ENCODE measurements around the gene BRAT1. TPM values are rescaled to one million over a fixed set of nuclear protein-coding genes. Genes with fewer than 3 reads are reported as not detected.

The BRAT1 gene
- total and polyA plus RNA-seq, 2 experiments from 2014 or later = 32.5 to 76.8 TPM

DNA sequence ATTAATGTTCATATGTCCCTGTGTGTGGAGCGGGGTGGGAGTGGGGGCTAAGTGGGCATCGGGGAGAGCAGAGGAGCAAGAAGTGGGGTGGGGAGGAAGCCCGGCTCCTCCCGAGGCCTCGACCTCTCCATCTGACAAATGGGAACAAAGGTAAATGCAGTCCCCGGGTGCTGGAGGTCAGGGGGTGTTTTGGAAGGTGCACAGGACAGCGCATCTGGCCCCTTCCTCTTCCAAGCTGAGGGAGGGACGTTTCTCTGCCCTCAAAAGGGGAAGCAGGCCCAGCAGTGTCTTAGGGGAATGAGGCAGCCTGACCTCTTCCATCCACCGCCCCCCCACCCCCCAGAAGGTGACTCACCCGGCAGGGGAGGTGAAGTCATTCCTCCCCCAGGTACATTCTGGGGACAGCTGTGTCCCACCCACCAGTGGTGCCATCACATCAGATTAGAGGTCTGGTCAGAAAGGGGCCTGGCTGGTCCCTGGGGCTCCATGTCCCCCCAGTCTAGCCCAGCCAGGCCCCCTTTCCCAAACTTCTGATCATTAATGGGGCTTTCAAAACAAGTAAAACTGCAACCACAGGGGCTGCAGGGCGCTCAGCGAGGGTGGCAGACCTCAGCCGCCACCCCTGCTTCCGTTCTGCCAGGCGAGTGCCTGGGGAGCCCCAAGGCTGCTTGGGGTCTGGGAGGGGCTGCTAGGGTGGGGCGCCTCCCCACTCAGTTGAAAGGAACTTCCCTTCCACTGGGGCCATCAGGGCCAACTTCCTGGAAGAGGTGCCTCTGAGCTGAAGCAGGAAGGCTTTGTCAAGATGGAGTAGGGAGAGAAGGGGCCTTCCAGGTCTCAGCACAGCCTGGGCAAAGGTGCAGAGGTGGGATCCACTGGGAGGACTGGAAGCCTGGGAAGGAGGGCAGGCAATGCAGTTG is 25.0 kb downstream of the BRAT1 start:
- Histone ChIP-seq H3K4me2 (no peak overlapping the region), H3K27me3 (ENCODE audit: insufficient read depth) (no peaks in the 10 kb centered on the region), H3K9me2 (ENCODE audit: insufficient read depth) (no peaks in the 10 kb centered on the region), H3K36me3 (ENCODE audit: insufficient read depth) (no peaks in the 10 kb centered on the region; the same call in 1 of the 2 replicates), H2AFZ (no peak overlapping the region), H3K79me2 (replicated peaks; ENCODE audit: insufficient read depth) (peaks cover 2% of the 10 kb centered on the region; the same call in 1 of the 2 replicates), H4K20me1 (replicated peaks; ENCODE audit: insufficient read depth) (no peaks in the 10 kb centered on the region), H3K27ac (ENCODE audit: low read depth) (0 out of 2 replicates have a peak overlapping the region, but pooled peaks have one; percentile 66), H3K4me3 (no peak overlapping the region), H3K4me1 (ENCODE audit: insufficient read depth) (peaks cover 14% of the 10 kb centered on the region; the same call in 1 of the 2 replicates), H3F3A (replicated peaks; ENCODE audit: low read depth) (no peaks in the 10 kb centered on the region)
- no peak for DNase-seq (ENCODE audit: low spot score)
- 0 out of 2 replicates have a peak overlapping the region, but pooled peaks have one; percentile 52 for H3K27ac Mint-ChIP-seq
- TF ChIP-seq NANOG (IDR thresholded peaks at IDR 0.05; ENCODE audit: borderline replicate concordance) (no peak), JUNB (IDR thresholded peaks at IDR 0.05; ENCODE audit: unreplicated experiment) (no peak), STAT1 (IDR thresholded peaks at IDR 0.05; ENCODE audit: unreplicated experiment) (no peak), CREB1 (CRISPR knock-in tag; IDR thresholded peaks at IDR 0.05; ENCODE audit: low read depth) (no peak), EZH2phosphoT487 (IDR thresholded peaks at IDR 0.05; ENCODE audit: unreplicated experiment) (no peak), EZH2 (IDR thresholded peaks at IDR 0.05; ENCODE audit: low read depth, unreplicated experiment) (no peak), ZNF331 (CRISPR knock-in tag; IDR thresholded peaks at IDR 0.05; ENCODE audit: low read depth) (no peak)
- TF ChIP-seq, protein P1, sequence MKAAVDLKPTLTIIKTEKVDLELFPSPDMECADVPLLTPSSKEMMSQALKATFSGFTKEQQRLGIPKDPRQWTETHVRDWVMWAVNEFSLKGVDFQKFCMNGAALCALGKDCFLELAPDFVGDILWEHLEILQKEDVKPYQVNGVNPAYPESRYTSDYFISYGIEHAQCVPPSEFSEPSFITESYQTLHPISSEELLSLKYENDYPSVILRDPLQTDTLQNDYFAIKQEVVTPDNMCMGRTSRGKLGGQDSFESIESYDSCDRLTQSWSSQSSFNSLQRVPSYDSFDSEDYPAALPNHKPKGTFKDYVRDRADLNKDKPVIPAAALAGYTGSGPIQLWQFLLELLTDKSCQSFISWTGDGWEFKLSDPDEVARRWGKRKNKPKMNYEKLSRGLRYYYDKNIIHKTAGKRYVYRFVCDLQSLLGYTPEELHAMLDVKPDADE (IDR thresholded peaks at IDR 0.05) = no peak
- TF ChIP-seq, protein P2, sequence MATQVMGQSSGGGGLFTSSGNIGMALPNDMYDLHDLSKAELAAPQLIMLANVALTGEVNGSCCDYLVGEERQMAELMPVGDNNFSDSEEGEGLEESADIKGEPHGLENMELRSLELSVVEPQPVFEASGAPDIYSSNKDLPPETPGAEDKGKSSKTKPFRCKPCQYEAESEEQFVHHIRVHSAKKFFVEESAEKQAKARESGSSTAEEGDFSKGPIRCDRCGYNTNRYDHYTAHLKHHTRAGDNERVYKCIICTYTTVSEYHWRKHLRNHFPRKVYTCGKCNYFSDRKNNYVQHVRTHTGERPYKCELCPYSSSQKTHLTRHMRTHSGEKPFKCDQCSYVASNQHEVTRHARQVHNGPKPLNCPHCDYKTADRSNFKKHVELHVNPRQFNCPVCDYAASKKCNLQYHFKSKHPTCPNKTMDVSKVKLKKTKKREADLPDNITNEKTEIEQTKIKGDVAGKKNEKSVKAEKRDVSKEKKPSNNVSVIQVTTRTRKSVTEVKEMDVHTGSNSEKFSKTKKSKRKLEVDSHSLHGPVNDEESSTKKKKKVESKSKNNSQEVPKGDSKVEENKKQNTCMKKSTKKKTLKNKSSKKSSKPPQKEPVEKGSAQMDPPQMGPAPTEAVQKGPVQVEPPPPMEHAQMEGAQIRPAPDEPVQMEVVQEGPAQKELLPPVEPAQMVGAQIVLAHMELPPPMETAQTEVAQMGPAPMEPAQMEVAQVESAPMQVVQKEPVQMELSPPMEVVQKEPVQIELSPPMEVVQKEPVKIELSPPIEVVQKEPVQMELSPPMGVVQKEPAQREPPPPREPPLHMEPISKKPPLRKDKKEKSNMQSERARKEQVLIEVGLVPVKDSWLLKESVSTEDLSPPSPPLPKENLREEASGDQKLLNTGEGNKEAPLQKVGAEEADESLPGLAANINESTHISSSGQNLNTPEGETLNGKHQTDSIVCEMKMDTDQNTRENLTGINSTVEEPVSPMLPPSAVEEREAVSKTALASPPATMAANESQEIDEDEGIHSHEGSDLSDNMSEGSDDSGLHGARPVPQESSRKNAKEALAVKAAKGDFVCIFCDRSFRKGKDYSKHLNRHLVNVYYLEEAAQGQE (IDR thresholded peaks at IDR 0.05; ENCODE audit: unreplicated experiment) = no peak
- H3K27me3 Mint-ChIP-seq (ENCODE audit: insufficient read depth, low read depth, poor library complexity) = peaks cover 9% of the 10 kb centered on the region
- H3K4me1 Mint-ChIP-seq = peaks cover 22% of the 10 kb centered on the region
- no peak; the same call in 2 of the 3 replicates for ATAC-seq
- peaks cover 1% of the 10 kb centered on the region; the same call in 1 of the 3 replicates for H3K9me3 Mint-ChIP-seq
- peaks cover 12% of the 10 kb centered on the region; the same call in 1 of the 3 replicates for H3K36me3 Mint-ChIP-seq (ENCODE audit: low read depth)
- H3K4me3 Mint-ChIP-seq = no peak overlapping the region
